Measurements from ENCODE around the gene KDELR1. TPM values are rescaled to one million over a fixed set of nuclear protein-coding genes. Genes with fewer than 3 reads are reported as not detected.

The KDELR1 gene
- total RNA-seq, 1 experiment from 2014 or later = 375 TPM

DNA sequence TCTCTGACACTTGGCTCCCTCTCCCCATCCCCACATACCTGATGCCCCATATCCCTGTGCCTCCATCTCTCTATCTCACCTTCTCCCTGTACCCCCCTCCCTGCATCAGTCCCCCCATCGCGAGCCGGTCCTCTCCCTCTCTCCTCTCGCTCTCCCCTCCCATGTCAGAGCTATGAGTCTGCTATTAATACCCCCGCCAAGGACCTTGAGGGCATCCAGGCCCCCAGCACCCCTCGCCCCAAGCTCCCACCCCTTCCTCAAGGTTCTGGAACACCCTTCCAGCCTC lies 3.8 kb upstream of the KDELR1 start:
- Mint-ChIP-seq H3K4me1 (ENCODE audit: low read depth, unreplicated experiment) (peaks cover 54% of the 10 kb centered on the region), H3K9me3 (ENCODE audit: unreplicated experiment) (peaks cover 10% of the 10 kb centered on the region), H3K27ac (ENCODE audit: unreplicated experiment) (no peak overlapping the region), H3K36me3 (ENCODE audit: insufficient read depth, unreplicated experiment) (peaks cover 57% of the 10 kb centered on the region), H3K27me3 (ENCODE audit: insufficient read depth, unreplicated experiment) (no peaks in the 10 kb centered on the region), H3K4me3 (ENCODE audit: unreplicated experiment) (peak overlapping the region; percentile 66)
- no peak for DNase-seq
- peaks cover 47% of the 10 kb centered on the region for H3K4me1 ChIP-seq
- H3K4me3 ChIP-seq (ENCODE audit: low read depth, low read length) = no peak overlapping the region
- POLR2A ChIA-PET = no interaction called here
- H3K27me3 ChIP-seq (replicated peaks; ENCODE audit: control insufficient read depth, insufficient read depth, low read length) = no peaks in the 10 kb centered on the region
- H3K9me3 ChIP-seq = no peaks in the 10 kb centered on the region
- no TSS peak for BruUV-seq (replicated peaks)
- CTCF ChIA-PET = interaction anchor here (1.0 kb wide), 1 partner anchor 81 kb away, joined by 4 read pairs; no protein-coding TSS in a partner anchor
- no peaks in the 10 kb centered on the region for H3K36me3 ChIP-seq (ENCODE audit: control insufficient read depth, insufficient read depth, low read length)
- TF ChIP-seq, protein P1, sequence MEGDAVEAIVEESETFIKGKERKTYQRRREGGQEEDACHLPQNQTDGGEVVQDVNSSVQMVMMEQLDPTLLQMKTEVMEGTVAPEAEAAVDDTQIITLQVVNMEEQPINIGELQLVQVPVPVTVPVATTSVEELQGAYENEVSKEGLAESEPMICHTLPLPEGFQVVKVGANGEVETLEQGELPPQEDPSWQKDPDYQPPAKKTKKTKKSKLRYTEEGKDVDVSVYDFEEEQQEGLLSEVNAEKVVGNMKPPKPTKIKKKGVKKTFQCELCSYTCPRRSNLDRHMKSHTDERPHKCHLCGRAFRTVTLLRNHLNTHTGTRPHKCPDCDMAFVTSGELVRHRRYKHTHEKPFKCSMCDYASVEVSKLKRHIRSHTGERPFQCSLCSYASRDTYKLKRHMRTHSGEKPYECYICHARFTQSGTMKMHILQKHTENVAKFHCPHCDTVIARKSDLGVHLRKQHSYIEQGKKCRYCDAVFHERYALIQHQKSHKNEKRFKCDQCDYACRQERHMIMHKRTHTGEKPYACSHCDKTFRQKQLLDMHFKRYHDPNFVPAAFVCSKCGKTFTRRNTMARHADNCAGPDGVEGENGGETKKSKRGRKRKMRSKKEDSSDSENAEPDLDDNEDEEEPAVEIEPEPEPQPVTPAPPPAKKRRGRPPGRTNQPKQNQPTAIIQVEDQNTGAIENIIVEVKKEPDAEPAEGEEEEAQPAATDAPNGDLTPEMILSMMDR (IDR thresholded peaks at IDR 0.05; ENCODE audit: insufficient read depth in 1 of 2, low read depth in 1 of 2, low read length in 1 of 2, severe bottlenecking in 1 of 2, unreplicated experiment in 1 of 2) = no peak
- intact Hi-C loops (cut with micrococcal nuclease; ENCODE audit: unreplicated experiment) = no loop called here

DNA sequence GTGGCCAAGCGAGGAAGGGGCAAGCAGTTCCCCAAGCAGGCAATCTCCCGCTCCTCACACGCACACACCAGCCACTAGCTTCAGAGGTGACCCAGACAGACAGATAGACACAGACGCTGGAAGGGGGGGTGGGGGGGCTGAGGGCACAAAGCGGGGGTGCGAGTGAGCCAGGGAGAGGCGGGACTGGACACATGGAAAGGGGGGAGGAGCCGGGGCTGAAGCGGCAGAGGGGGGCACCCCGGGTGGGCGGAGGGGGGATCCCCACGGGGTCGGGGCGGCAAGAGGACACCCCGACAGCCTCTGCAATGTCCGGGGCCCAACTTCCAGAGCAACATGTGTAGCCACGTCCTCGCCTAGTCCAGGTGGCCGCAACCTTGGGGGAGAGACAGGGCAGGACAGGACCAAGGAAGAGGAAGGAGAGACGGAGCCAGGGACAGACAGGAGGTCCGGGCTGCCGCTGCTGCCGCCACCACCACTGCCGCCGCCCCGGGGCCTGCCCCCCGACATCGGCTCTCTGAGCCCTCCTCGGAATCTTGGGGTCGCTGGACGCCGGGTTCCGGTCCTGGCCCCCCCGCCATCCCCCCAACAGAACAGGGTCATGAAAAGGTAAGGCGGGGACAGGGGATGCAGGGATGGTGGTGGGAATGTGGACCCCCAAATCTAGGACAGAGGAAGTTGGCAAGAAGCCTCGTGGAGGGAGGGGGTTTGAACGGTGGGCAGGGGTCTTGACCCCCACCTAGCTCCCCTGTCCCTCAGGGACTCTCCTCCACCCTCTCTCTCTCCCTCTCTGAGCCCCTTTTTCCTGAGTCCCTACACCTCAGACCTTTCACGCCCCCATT lies 3.2 kb upstream of the KDELR1 start:
- intact Hi-C loops (cut with micrococcal nuclease; ENCODE audit: unreplicated experiment) = loop anchor here (5.0 kb wide), 3 partner anchors 42 to 188 kb away; partner anchors contain the start of gene CYTH2
- no peak for DNase-seq
- Mint-ChIP-seq H3K27me3 (ENCODE audit: insufficient read depth, unreplicated experiment) (no peaks in the 10 kb centered on the region), H3K4me3 (ENCODE audit: unreplicated experiment) (peak overlapping the region; percentile 66), H3K9me3 (ENCODE audit: unreplicated experiment) (peaks cover 5% of the 10 kb centered on the region), H3K36me3 (ENCODE audit: insufficient read depth, unreplicated experiment) (peaks cover 55% of the 10 kb centered on the region), H3K4me1 (ENCODE audit: low read depth, unreplicated experiment) (peaks cover 48% of the 10 kb centered on the region), H3K27ac (ENCODE audit: unreplicated experiment) (peak overlapping the region; percentile 42)
- Histone ChIP-seq H3K4me3 (ENCODE audit: low read depth, low read length) (peak overlapping the region; percentile 36), H3K36me3 (ENCODE audit: control insufficient read depth, insufficient read depth, low read length) (no peaks in the 10 kb centered on the region), H3K9me3 (no peaks in the 10 kb centered on the region), H3K4me1 (peaks cover 47% of the 10 kb centered on the region), H3K27me3 (replicated peaks; ENCODE audit: control insufficient read depth, insufficient read depth, low read length) (no peaks in the 10 kb centered on the region)
- no TSS peak for BruUV-seq (replicated peaks)
- CTCF ChIA-PET = interaction anchor here (0.6 to 1.0 kb wide), 3 partner anchors 60 to 313 kb away, joined by 4 read pairs; no protein-coding TSS in a partner anchor
- POLR2A ChIA-PET = interaction anchor here (1.6 kb wide), 1 partner anchor 31 kb away, joined by 11 read pairs; the partner anchor contains the start of genes SYNGR4 and TMEM143
- TF ChIP-seq, protein P1 (IDR thresholded peaks at IDR 0.05; ENCODE audit: insufficient read depth in 1 of 2, low read depth in 1 of 2, low read length in 1 of 2, severe bottlenecking in 1 of 2, unreplicated experiment in 1 of 2) = no peak

DNA sequence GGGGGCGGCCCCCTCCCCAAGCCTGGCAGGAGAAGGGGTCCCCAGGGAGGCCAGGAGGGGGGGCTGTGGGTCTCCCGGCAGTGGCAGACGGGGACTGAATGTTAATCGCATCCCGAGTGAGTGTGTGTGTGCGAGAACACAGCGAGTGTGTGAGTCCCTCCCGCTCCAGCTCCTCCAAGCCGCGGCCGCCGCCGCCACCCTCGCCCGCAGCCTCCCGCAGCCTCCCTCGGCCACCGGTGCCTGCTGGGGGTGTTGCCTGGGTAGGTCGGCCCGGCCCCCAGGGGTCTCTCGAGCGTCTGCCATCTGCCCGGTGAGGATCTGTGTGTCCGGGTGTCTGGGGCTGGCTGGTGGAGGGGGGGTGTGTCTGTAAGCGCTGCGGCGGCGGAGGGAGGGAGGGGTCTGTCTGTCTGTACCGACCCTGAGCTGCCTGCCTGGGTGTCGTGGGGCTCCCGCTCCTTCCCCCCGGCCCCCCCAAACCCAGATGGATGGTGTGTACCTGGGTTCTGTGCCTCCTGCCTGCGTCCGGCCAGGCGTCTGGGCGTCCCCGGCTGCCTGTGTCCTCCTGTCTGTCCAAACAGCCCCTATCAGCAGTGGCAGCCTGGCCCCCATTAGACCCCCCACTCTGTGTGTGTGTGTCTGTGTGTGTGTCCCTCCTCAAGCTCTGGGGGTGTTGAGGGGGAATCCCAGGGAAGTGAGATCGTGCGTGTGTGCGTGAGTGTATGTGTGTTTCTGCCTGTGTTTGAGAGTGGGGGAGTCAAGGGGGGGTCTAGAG lies 2.4 kb upstream of the KDELR1 start, which contains the start of gene GRIN2D:
TSS of gene GRIN2D (plus strand) at position 110 of the 772 bp plus-strand sequence. CDS start 4,725 bp downstream, outside the sequence.
- no peaks in the 10 kb centered on the region for H3K27me3 Mint-ChIP-seq (ENCODE audit: insufficient read depth, unreplicated experiment)
- peak within 1 kb of the TSS; percentile 36 for H3K4me3 ChIP-seq (ENCODE audit: low read depth, low read length)
- TF ChIP-seq, protein P1 (IDR thresholded peaks at IDR 0.05; ENCODE audit: insufficient read depth in 1 of 2, low read depth in 1 of 2, low read length in 1 of 2, severe bottlenecking in 1 of 2, unreplicated experiment in 1 of 2) = peak; percentile 10 to 20
- H3K27me3 ChIP-seq (replicated peaks; ENCODE audit: control insufficient read depth, insufficient read depth, low read length) = no peaks in the 10 kb centered on the region
- H3K9me3 ChIP-seq = no peaks in the 10 kb centered on the region
- H3K36me3 Mint-ChIP-seq (ENCODE audit: insufficient read depth, unreplicated experiment) = peaks cover 58% of the 10 kb centered on the region
- peaks cover 40% of the 10 kb centered on the region for H3K4me1 ChIP-seq
- no TSS peak for BruUV-seq (replicated peaks)
- POLR2A ChIA-PET = interaction anchor here (0.5 to 1.6 kb wide), 2 partner anchors 30 to 161 kb away, joined by 10 to 11 read pairs; partner anchors contain the start of genes SYNGR4 and TMEM143
- CTCF ChIA-PET = interaction anchor here (0.6 to 1.0 kb wide), 5 partner anchors 8 to 312 kb away, joined by 3 to 6 read pairs (median 4); no protein-coding TSS in a partner anchor
- peak; percentile 48 to 57 for DNase-seq
- H3K9me3 Mint-ChIP-seq (ENCODE audit: unreplicated experiment) = no peaks in the 10 kb centered on the region
- 0 out of 2 replicates have a peak, but pooled peaks cover 1% of the 10 kb centered on the region for H3K36me3 ChIP-seq (ENCODE audit: control insufficient read depth, insufficient read depth, low read length)
- intact Hi-C loops (cut with micrococcal nuclease; ENCODE audit: unreplicated experiment) = loop anchor here (5.0 kb wide), 3 partner anchors 41 to 189 kb away; partner anchors contain the start of gene CYTH2
- H3K4me3 Mint-ChIP-seq (ENCODE audit: unreplicated experiment) = peak within 1 kb of the TSS; percentile 66
- H3K27ac Mint-ChIP-seq (ENCODE audit: unreplicated experiment) = peak within 1 kb of the TSS; percentile 42
- peaks cover 43% of the 10 kb centered on the region for H3K4me1 Mint-ChIP-seq (ENCODE audit: low read depth, unreplicated experiment)
